Endothelial cell (in vitro differentiated cells): ENCODE measurements around the gene BTBD2. TPM values are rescaled to one million over a fixed set of nuclear protein-coding genes. Genes with fewer than 3 reads are reported as not detected.

Experiments used
- DNase-seq: peaks from one replicate; pipeline ENCODE4 v3.0.0; 2021; ENCODE audit warnings: low spot score
- H3K27ac Mint-ChIP-seq: one replicate; pipeline ENCODE4 v1.8.0; 2021; ENCODE audit warnings: mixed read lengths, inconsistent platforms; ENCODE audit not compliant: unreplicated experiment
- H3K27me3 Mint-ChIP-seq: one replicate; pipeline ENCODE4 v1.8.0; 2021; ENCODE audit warnings: mild to moderate bottlenecking, moderate library complexity, mixed read lengths, inconsistent platforms; ENCODE audit not compliant: unreplicated experiment
- H3K36me3 Mint-ChIP-seq: one replicate; pipeline ENCODE4 v1.8.0; 2021; ENCODE audit warnings: mild to moderate bottlenecking, low read depth, mixed read lengths, inconsistent platforms; ENCODE audit not compliant: unreplicated experiment
- H3K4me1 Mint-ChIP-seq: one replicate; pipeline ENCODE4 v1.8.0; 2021; ENCODE audit warnings: mild to moderate bottlenecking, mixed read lengths, inconsistent platforms; ENCODE audit not compliant: unreplicated experiment
- H3K4me3 Mint-ChIP-seq: one replicate; pipeline ENCODE4 v1.8.0; 2021; ENCODE audit warnings: mild to moderate bottlenecking, mixed read lengths, inconsistent platforms; ENCODE audit not compliant: unreplicated experiment
- H3K9me3 Mint-ChIP-seq: one replicate; pipeline ENCODE4 v1.8.0; 2021; ENCODE audit warnings: mixed read lengths, inconsistent platforms; ENCODE audit not compliant: unreplicated experiment
- total RNA-seq: library from RNA; stranded (reverse); fragmentation: NEBNext Ultra II Directional; extraction: Animal tissue kit (Norgen Biotek cat#: 25700); gene quantifications from one replicate; pipeline ENCODE4 v1.2.1, GENCODE V29; 2021; ENCODE audit not compliant: unreplicated experiment
- TF ChIP-seq, protein P1 (sequence below): fragments of 200-600 bp; sonication (generic); IDR thresholded peaks from one replicate; pipeline ENCODE4 v1.5.0; 2021; ENCODE audit warnings: antibody characterized with exemption; ENCODE audit not compliant: unreplicated experiment

BTBD2 gene
- total RNA-seq, 1 donor from 2014 or later = 80.5 TPM

DNA sequence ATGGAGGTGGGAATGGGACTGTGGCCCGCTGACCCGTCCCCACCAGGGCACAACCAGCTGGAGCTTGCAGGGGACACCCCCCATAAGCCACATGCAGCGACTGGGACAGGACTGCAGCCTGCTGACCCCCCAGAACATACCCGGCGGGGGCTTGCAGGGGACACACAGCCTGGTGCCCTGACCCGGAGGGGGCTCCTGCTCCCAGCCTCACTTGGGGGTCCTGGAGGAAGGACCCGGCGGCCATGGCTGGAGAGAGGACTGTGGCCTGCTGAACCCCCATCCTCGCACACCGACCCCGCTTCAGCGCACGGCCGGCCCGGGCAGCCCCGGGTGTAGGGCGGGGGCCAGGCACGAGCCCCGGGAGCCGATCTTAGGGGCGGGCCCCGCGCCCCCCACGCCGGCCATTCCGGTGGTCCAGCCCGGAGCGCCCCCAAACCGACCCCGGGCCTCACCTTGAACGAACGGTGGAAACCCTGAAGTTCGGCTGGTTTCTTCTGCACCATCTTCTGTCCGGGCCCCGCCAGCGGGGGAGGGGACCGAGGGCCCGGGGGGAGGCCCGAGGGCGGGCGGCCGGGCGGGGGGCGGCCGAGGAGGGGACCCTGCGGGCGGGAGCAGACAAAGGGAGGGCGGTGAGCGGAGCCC is 35.0 kb upstream of the BTBD2 start:
- TF ChIP-seq, protein P1, sequence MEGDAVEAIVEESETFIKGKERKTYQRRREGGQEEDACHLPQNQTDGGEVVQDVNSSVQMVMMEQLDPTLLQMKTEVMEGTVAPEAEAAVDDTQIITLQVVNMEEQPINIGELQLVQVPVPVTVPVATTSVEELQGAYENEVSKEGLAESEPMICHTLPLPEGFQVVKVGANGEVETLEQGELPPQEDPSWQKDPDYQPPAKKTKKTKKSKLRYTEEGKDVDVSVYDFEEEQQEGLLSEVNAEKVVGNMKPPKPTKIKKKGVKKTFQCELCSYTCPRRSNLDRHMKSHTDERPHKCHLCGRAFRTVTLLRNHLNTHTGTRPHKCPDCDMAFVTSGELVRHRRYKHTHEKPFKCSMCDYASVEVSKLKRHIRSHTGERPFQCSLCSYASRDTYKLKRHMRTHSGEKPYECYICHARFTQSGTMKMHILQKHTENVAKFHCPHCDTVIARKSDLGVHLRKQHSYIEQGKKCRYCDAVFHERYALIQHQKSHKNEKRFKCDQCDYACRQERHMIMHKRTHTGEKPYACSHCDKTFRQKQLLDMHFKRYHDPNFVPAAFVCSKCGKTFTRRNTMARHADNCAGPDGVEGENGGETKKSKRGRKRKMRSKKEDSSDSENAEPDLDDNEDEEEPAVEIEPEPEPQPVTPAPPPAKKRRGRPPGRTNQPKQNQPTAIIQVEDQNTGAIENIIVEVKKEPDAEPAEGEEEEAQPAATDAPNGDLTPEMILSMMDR = no peak
- Mint-ChIP-seq H3K4me1 (peaks cover 7% of the 10 kb centered on the region), H3K27ac (no peak overlapping the region), H3K27me3 (peaks cover 7% of the 10 kb centered on the region), H3K36me3 (no peaks in the 10 kb centered on the region), H3K9me3 (no peaks in the 10 kb centered on the region), H3K4me3 (peak overlapping the region; percentile 94)
- DNase-seq = no peak

DNA sequence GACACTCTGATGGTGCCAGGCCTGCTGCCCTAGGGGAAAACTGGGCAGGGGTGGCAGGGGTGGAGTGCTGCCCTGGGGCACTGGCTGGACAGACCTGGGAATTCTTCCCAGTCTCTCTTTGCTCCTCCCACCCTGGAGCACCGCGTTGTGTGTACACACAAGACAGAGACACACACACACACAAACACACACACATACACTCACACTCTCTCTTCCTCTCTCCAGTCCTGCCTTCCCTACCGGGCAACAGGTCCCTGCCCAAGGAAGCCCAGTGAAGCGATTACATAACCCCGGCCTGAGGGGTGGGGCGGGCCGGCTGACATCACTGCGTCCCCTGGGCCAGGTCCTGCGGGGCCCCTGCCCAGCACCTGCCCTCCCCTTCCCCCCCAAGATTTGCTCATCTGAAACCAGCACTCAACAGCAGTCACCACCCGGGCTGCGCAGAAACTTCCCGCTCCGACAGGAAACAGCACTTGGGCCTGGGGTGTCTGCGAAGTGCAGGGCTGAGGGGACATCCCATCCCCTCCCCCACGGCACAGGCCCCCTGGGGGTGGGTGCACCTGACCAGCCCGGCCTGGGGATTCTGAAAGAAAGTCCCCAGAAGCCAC is 34.3 kb upstream of the BTBD2 start:
- TF ChIP-seq, protein P1 = no peak

DNA sequence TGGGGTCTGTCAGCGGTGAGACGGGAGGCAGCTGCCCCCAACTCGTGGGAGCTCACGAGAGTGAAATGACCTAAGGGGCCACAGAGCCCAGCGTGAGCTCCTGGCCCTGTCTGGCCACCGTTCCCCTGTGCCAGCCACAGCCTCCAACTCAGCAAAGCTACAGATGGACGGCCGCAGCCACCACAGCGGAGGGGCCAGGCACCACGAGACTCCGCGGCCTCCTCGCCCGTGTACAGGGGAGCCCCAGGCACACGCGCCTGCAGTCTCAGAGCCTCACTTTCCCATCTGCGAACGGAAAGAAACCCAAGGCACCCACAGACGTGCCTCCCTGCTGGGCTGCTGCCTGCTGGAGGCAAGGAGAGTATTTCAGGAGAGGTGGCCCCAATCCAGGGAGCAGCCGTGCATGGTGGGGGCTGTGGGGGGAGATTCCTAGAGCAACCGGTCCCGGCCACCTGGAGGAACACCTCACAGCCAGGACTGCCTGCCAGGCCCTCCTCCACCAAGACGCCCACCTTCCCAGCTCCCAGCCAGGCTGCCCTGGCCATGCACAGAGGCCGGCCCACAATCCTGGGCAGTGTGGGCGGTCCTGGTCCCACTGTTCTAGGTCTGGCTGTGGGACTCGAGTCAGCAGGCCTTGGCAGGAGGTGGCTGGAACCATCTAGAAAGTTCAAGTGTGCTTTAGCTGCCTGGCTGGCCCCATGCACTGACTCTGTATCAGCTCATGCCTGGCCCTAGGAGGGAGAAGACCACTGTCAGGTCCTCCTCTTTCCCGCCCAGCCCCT is 33.6 kb upstream of the BTBD2 start:
- Mint-ChIP-seq H3K27ac (no peak overlapping the region), H3K9me3 (no peaks in the 10 kb centered on the region), H3K36me3 (no peaks in the 10 kb centered on the region), H3K4me3 (peak overlapping the region; percentile 94), H3K27me3 (peaks cover 6% of the 10 kb centered on the region), H3K4me1 (peaks cover 7% of the 10 kb centered on the region)
- TF ChIP-seq, protein P1 = no peak
- DNase-seq = no peak

More for the DNA sequence above, 34.3 kb upstream of the BTBD2 start:
- Mint-ChIP-seq H3K4me3 (peak overlapping the region; percentile 94), H3K36me3 (no peaks in the 10 kb centered on the region), H3K27me3 (peaks cover 7% of the 10 kb centered on the region), H3K4me1 (peaks cover 7% of the 10 kb centered on the region), H3K9me3 (no peaks in the 10 kb centered on the region), H3K27ac (no peak overlapping the region)
- peak; percentile 60 for DNase-seq

DNA sequence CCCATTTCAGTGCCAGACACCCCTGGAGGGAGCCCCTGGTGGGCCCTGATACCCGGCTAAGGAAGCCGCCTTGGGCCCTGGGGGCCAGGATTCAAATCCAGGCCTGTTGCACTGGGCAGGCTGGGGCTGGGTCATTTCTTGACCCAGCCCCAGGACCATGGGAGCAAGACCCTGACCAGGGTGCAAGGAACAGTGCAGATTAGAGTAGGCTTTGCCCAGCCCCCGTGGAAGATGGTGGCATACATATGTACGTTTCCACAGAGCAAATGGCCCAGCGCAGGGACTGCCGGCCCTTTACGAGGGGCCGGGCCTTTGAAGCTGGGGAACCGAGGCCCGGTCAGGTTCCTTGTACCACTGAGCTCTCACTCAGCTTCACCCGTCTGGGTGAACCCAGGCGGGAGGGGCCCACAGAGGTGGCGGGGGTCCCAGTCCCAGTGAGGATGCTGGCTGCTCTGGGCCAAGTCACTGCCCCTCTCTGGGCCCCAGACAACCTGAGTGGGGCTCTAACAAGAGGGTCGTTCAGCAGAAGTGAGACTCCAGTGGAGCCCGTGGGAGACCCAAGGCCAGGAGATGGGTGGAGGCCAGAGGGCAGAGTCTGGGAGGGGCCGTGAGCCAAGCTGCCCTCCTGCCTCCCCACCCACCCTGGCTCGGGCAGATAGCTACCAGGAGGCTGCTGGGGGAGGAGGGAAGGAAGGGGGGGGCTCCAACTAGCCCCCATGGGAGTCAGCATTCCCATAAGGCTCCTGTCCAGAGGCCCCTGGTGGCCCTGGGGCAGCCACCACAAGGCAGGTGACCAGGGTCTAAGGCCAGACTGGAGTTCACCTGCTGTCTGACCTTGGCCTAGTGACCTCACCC is 32.8 kb upstream of the BTBD2 start:
- Mint-ChIP-seq H3K36me3 (peaks cover 3% of the 10 kb centered on the region), H3K9me3 (no peaks in the 10 kb centered on the region), H3K27ac (no peak overlapping the region), H3K4me3 (peak overlapping the region; percentile 21), H3K4me1 (peaks cover 9% of the 10 kb centered on the region), H3K27me3 (peaks cover 8% of the 10 kb centered on the region)
- DNase-seq = no peak
- TF ChIP-seq, protein P1 = no peak
